ENCODE measurements around the gene PLEKHF1.

Gene PLEKHF1

GRCh38 chr19:29678484-29679106, 13.3 kb downstream of the PLEKHF1 start:
- DNase-seq (ENCODE audit: low spot score): no peak

GRCh38 chr19:29679598-29680210, 14.4 kb downstream of the PLEKHF1 start:
- DNase-seq (ENCODE audit: low spot score): no peak

GRCh38 chr19:29680447-29680846, 15.2 kb downstream of the PLEKHF1 start:
- no peak for DNase-seq (ENCODE audit: low spot score)

DNA sequence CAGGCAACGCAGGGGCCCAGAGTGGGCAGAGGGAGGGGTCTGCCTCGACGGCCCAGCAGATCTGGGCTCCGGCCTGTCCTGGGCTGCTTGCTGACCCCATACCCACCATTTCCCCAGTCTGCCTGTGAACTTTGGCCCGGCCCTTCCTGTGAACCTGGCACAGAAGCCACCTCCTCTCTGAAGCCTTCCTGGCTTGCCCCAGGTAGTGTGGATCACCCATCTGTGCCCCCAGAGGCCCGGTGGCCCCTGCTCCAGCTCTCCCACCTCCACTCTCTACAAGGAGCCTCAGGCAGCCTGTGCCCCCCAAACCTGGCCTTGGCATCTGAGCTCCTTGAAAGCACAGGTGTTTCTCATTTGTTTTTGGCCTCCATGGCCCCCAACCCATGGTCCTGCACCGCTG, 15.7 kb downstream of the PLEKHF1 start:
- no peak for DNase-seq (ENCODE audit: low spot score)

DNA sequence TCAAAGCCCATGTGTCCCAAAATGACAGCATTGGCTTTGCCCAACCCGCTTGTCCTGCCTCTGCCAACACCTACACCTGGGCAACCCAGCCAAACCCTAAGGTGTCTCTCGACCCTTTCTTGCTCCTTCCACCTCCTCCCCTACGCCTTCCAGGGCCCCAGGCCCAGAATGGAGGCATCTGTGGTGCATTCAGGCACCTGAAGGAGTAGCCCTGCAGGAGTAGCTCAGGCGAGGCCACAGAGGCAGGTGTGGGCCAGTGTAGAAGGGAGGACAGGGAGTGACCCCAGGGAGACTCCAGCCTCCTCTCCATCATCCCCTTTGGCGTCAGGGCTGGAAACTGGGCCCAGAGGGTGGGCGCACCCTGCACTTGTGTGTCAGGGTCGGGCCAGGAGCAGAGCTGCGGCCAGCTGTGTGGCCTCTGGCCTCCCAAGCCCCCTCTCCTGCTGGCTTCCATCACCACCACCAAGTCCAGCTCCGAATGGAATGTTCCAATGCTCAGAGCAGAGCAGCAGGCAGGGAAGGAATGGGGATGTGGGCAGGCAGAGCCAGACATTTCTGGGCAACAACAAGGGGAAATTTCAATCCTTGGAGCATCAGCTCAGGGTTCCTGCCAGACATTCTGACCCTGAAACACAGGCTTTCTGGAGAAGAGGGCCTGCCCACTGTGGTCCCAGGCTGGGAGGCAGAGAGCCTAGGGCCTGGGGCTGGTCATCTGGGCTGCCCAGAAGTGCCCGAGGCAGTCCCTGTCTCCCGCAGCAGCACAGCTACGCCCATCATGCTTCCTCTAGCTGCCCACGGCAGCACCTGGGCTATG, 16.4 kb downstream of the PLEKHF1 start:
- DNase-seq (ENCODE audit: low spot score): no peak

GRCh38 chr19:29682236-29682895, 17.1 kb downstream of the PLEKHF1 start:
- no peak for DNase-seq (ENCODE audit: low spot score)

GRCh38 chr19:29683009-29683408, 17.7 kb downstream of the PLEKHF1 start:
- DNase-seq (ENCODE audit: low spot score): no peak

DNA sequence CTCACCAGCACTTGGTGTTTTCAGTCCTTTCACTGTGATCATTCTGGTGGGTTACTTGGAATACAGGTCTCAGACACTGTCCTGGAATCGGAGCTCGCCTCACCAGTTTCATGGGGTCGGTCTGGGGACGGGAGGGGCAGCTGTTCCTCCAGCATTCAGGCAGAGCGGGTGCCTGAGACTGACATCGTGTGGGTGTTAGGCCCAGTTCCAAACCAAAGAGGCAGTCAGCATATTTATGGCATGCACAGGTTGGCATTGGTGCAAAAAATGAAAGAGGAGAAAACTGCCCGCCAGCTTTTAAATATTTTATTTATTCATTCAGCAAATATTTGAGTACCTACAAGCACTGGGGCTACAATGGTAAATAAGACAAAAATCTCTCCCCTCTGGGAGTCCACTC, 20.1 kb downstream of the PLEKHF1 start:
- no peak for DNase-seq (ENCODE audit: low spot score)

- DNase-seq (ENCODE audit: low spot score): no peak
Observed at GRCh38 chr19:29686285-29686805, 21.1 kb downstream of the PLEKHF1 start.

GRCh38 chr19:29687244-29687896, 22.1 kb downstream of the PLEKHF1 start:
- peak; percentile 85 for DNase-seq (ENCODE audit: low spot score)

- no peak for DNase-seq (ENCODE audit: low spot score)
Observed at GRCh38 chr19:29687897-29688728, 22.9 kb downstream of the PLEKHF1 start.

DNA sequence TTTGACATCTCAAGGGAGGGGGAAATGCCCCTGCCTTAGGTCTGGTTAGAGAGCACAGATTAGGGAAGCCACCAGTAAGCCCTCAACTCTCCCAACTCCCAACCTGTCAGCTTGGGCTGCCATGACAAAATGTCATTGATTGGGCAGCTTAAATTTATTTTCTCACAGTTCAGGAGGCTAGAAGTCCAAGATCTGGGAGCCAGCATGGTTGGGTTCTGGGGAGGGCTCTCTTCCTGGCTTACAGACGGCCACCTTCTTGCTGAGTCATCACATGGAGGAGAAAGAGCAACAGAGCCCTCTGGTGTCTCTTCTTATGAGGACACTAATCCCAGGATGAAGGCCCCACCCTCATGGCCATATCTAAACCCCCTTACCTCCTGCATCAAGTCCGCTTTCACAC, 25.6 kb downstream of the PLEKHF1 start:
- no peak for DNase-seq (ENCODE audit: low spot score)

GRCh38 chr19:29694161-29694560, 28.9 kb downstream of the PLEKHF1 start:
- no peak for DNase-seq (ENCODE audit: low spot score)

DNA sequence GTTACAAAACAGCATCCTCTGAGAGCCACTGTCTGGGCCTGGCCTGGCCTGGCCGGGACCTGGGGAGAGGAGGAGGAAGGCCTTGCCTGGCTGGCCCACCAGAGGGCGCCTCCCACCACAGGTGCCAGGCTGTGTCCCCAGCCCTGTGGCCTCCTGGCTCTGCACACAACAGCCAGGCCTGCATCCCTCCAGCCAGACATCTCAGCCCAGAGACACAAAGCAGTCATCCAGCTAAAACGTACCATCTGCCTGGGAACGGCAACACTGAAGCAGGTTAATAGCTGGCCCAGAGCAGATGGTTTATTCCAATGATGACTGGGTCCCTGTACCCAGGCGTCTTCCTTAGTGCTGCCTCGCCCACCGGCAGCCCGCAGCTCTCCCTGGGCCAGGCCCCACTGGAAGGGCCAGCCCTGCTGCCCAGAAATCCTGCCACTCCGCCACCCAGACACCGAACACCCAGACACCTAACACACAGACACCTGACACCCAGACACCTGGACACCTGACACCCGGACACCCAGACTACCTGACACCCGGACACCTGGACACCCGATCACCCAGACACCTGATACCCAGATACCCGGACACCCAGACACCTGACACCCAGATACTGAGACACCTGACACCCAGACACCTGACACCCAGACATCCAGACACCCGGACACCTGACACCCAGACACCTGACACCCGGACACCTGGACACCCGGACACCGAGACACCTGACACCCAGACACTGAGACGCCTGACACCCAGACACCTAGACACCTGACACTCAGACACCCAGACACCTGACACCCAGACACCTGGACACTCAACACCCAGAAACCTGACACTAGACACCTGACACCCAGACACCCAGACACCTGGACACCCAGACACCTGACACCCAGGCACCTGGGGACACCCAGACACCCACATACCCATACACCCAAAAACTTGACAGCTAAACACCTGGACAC, 29.7 kb downstream of the PLEKHF1 start:
- DNase-seq (ENCODE audit: low spot score): peak; percentile 81

- no peak for DNase-seq (ENCODE audit: low spot score)
Observed at GRCh38 chr19:29695765-29696564, 30.7 kb downstream of the PLEKHF1 start.

DNA sequence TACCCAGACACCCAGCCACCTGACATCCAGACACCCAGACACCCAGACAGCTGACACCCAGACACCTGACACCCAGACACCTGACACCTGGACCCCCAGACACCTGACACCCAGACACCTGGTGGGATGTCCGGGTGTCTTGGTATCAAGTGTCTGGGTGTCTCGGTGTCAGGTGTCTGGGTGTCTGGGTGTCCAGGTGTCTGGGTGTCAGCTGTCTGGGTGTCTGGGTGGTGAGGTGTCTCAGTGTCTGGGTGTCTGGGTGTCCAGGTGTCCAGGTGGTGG, 31.2 kb downstream of the PLEKHF1 start:
- DNase-seq (ENCODE audit: low spot score): no peak

GRCh38 chr19:29697523-29698261, 32.4 kb downstream of the PLEKHF1 start:
- DNase-seq (ENCODE audit: low spot score): no peak

DNA sequence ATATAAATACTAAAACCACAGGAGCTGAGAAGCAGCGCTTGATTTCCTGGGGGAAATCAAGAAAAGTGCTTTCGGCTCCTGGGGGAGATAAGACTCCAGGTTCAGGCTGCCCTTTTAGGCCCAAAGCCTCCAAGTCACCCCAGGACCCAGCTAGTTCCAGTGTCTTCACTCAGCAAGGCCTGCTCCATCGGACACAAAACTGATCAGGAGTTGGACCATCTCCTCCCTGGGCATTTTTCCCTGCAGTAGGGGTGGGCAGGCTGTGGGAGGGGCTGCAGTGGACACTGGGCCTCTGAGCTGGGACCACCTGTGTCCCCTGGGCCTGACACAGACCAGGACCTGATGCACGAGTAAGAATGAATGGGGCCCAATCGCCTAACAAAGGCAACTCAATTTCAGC, 34.6 kb downstream of the PLEKHF1 start:
- DNase-seq (ENCODE audit: low spot score): no peak

DNA sequence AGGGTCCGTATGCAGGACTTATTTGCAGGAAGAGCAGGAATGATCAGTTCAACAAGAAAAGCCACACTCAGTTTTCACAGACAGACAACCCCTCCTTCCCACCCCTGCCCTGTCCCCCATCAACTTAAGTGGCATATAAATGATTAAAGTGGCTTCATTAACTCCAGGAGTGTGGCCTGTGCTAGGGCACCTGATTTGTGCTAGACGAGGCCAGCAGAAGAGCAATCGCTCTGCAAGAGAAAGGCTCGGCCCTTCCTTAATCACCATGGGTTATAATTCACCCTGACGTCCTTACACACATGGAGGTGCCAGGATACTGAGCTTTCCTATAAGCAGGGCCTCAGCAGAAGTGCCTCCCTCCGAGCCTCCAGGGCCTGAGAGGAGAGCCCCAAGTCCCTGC, 35.2 kb downstream of the PLEKHF1 start:
- DNase-seq (ENCODE audit: low spot score): no peak
